Measurements from ENCODE around the gene JKAMP.

The JKAMP gene

DNA sequence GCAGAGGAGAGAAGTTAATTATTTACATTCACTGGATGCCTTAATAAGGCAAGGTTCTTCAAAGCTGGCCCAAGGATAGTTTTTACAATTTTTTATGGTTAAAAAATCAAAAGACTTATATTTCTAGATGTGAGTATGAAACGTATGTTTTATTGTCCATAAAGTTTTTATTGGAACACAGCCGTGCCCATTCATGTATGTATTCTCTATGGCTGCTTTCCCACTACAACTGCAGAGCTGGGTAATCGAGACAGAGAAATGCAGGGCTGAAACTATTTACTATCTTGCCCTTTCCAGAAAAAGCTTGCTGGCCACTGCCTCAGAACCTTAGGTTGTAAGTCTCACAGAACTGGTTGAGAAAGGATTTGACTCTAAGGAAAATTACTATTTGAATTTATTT is 16.4 kb downstream of the JKAMP start:
- no peak overlapping the region for H3K27ac Mint-ChIP-seq
- peaks cover 18% of the 10 kb centered on the region for H3K4me1 Mint-ChIP-seq (ENCODE audit: low read depth)
- H3K27me3 Mint-ChIP-seq: no peaks in the 10 kb centered on the region
- H3K36me3 Mint-ChIP-seq (ENCODE audit: low read depth): peaks cover 64% of the 10 kb centered on the region
- no peak overlapping the region for H3K4me3 Mint-ChIP-seq
- no peak for DNase-seq
- H3K9me3 Mint-ChIP-seq: no peaks in the 10 kb centered on the region

- Mint-ChIP-seq H3K9me3 (no peaks in the 10 kb centered on the region), H3K27me3 (no peaks in the 10 kb centered on the region), H3K4me1 (ENCODE audit: low read depth) (peaks cover 15% of the 10 kb centered on the region), H3K36me3 (ENCODE audit: low read depth) (peaks cover 46% of the 10 kb centered on the region), H3K4me3 (no peak overlapping the region), H3K27ac (no peak overlapping the region)
- DNase-seq: no peak
Measured at GRCh38 chr14:59503256-59503655, 18.9 kb downstream of the JKAMP start.

DNA sequence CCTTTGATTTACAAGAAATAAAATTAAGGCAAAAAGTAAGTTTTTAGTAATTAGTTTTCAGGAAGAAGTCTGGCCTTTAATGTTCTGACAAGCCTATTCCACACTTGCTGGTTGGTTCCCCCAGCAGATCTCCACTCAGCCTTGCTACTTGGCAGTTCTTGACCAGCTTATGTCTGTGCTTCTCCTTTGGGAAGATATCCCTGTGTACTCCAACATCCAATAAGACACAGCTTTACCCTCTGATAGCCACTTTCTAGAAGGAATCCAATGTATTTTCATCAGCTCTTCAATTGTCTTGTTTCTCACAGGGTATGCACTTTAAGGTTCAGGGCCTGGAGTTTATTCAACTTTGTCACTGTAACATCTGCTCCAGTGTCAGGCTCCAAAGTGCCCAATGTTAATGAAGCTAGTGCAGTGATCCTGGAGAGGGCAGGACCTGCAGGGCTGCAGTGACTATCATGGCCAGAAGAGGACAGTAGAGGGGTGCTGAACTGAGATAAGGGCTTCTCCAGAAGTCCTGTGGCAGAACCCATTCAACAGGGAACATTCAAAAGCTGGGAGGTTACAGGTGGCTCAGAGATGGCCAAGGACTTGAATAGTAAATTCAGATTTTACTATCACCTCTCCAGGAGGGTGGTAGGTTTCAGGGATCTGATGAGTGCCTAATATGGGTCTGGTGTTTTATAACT is 22.9 kb downstream of the JKAMP start:
- peak; percentile 47 for DNase-seq
- Mint-ChIP-seq H3K27ac (no peak overlapping the region), H3K27me3 (peaks cover 6% of the 10 kb centered on the region)

GRCh38 chr14:59507752-59508103 is 23.4 kb downstream of the JKAMP start:
- H3K4me3 Mint-ChIP-seq: no peak overlapping the region
- no peaks in the 10 kb centered on the region for H3K9me3 Mint-ChIP-seq
- peaks cover 6% of the 10 kb centered on the region for H3K27me3 Mint-ChIP-seq
- no peak overlapping the region for H3K27ac Mint-ChIP-seq
- H3K36me3 Mint-ChIP-seq (ENCODE audit: low read depth): peaks cover 14% of the 10 kb centered on the region
- no peak for DNase-seq
- peaks cover 12% of the 10 kb centered on the region for H3K4me1 Mint-ChIP-seq (ENCODE audit: low read depth)

More for the DNA sequence above, 22.9 kb downstream of the JKAMP start:
- Mint-ChIP-seq H3K9me3 (no peaks in the 10 kb centered on the region), H3K4me1 (ENCODE audit: low read depth) (peaks cover 13% of the 10 kb centered on the region), H3K36me3 (ENCODE audit: low read depth) (peaks cover 17% of the 10 kb centered on the region), H3K4me3 (no peak overlapping the region)

- peaks cover 8% of the 10 kb centered on the region for H3K4me1 Mint-ChIP-seq (ENCODE audit: low read depth)
- H3K36me3 Mint-ChIP-seq (ENCODE audit: low read depth): peaks cover 4% of the 10 kb centered on the region
- no peak for DNase-seq
- H3K4me3 Mint-ChIP-seq: no peak overlapping the region
- no peak overlapping the region for H3K27ac Mint-ChIP-seq
- no peaks in the 10 kb centered on the region for H3K9me3 Mint-ChIP-seq
- peaks cover 6% of the 10 kb centered on the region for H3K27me3 Mint-ChIP-seq
Measured at GRCh38 chr14:59509101-59509500, 24.8 kb downstream of the JKAMP start.

GRCh38 chr14:59510001-59510400 is 25.7 kb downstream of the JKAMP start:
- no peak overlapping the region for H3K27ac Mint-ChIP-seq
- H3K9me3 Mint-ChIP-seq: no peaks in the 10 kb centered on the region
- no peaks in the 10 kb centered on the region for H3K36me3 Mint-ChIP-seq (ENCODE audit: low read depth)
- H3K4me3 Mint-ChIP-seq: no peak overlapping the region
- H3K27me3 Mint-ChIP-seq: peaks cover 9% of the 10 kb centered on the region
- DNase-seq: no peak
- peaks cover under 1% of the 10 kb centered on the region for H3K4me1 Mint-ChIP-seq (ENCODE audit: low read depth)

DNA sequence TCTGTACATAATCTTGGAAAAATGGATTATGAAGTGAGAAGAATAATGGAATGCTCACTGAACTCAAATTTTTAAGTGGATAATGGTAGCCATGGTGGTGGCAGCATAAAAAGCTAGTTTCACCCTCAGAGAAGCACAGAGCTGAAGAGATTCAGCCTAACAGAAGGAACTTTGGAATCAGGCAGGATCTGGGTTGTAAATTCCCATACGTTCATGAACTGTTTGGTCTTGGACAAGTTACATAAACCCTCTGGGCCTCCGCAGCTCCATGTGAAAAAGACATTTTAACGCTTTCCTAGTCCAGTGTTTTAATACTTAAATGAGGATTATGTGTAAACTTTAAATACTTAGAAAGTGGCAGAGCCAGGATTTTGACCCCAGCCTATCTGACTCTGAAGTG is 26.6 kb downstream of the JKAMP start:
- peaks cover 13% of the 10 kb centered on the region for H3K27me3 Mint-ChIP-seq
- no peak overlapping the region for H3K27ac Mint-ChIP-seq
- H3K9me3 Mint-ChIP-seq: no peaks in the 10 kb centered on the region
- no peak overlapping the region for H3K4me3 Mint-ChIP-seq
- no peaks in the 10 kb centered on the region for H3K4me1 Mint-ChIP-seq (ENCODE audit: low read depth)
- H3K36me3 Mint-ChIP-seq (ENCODE audit: low read depth): no peaks in the 10 kb centered on the region
- DNase-seq: no peak

GRCh38 chr14:59511916-59512575 is 27.7 kb downstream of the JKAMP start:
- no peak overlapping the region for H3K4me3 Mint-ChIP-seq
- no peak overlapping the region for H3K27ac Mint-ChIP-seq
- H3K36me3 Mint-ChIP-seq (ENCODE audit: low read depth): no peaks in the 10 kb centered on the region
- peaks cover 15% of the 10 kb centered on the region for H3K27me3 Mint-ChIP-seq
- H3K4me1 Mint-ChIP-seq (ENCODE audit: low read depth): no peaks in the 10 kb centered on the region
- DNase-seq: no peak
- no peaks in the 10 kb centered on the region for H3K9me3 Mint-ChIP-seq

DNA sequence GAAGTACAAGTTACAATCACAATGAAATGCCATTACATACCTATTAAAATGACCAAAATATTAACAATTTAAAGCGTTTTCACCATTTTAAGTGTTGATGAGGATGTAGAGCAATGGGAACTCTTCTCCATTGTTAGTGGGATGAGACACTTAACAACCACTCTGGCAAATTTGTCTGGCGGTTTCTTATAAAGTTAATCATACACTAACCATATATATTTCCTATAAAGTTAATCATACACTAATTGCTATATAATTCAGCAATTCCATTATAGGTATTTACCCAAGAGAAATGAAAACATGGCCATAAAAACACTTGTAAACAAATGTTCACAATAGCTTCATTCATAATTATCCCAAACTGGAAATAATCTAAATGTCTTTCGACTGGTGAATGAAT is 35.9 kb downstream of the JKAMP start:
- no peak for DNase-seq
- Mint-ChIP-seq H3K36me3 (ENCODE audit: low read depth) (no peaks in the 10 kb centered on the region), H3K9me3 (no peaks in the 10 kb centered on the region), H3K27me3 (peaks cover 20% of the 10 kb centered on the region), H3K27ac (no peak overlapping the region), H3K4me3 (no peak overlapping the region), H3K4me1 (ENCODE audit: low read depth) (no peaks in the 10 kb centered on the region)

- H3K4me1 Mint-ChIP-seq (ENCODE audit: low read depth): no peaks in the 10 kb centered on the region
- H3K36me3 Mint-ChIP-seq (ENCODE audit: low read depth): no peaks in the 10 kb centered on the region
- H3K27me3 Mint-ChIP-seq: peaks cover 14% of the 10 kb centered on the region
- H3K27ac Mint-ChIP-seq: no peak overlapping the region
- no peak for DNase-seq
- H3K4me3 Mint-ChIP-seq: no peak overlapping the region
- peaks cover 5% of the 10 kb centered on the region for H3K9me3 Mint-ChIP-seq
Measured at GRCh38 chr14:59529189-59529588, 44.9 kb downstream of the JKAMP start.

DNA sequence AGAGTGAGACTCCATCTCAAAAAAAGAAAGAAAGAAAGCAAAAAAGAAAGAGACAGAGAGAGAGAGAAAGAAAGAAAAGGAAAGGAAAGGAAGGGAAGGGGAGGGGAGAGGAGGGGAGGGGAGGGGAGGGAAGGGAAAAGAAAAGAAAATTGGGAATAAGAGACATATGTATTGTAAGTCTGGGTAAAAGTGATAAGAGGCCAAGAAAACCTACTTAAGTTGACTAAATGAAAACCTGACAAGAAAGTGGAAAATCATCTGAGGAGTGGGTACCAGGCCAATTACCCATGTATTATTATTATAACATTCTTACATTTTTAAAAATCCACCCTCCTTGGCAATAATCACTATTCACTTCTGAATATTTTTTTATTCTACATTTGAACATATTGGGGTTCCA is 46.0 kb downstream of the JKAMP start:
- Mint-ChIP-seq H3K4me1 (ENCODE audit: low read depth) (no peaks in the 10 kb centered on the region), H3K4me3 (no peak overlapping the region), H3K9me3 (peaks cover 5% of the 10 kb centered on the region)

GRCh38 chr14:59532419-59532818 is 48.1 kb downstream of the JKAMP start:
- no peaks in the 10 kb centered on the region for H3K36me3 Mint-ChIP-seq (ENCODE audit: low read depth)
- H3K4me1 Mint-ChIP-seq (ENCODE audit: low read depth): no peaks in the 10 kb centered on the region
- DNase-seq: no peak
- H3K4me3 Mint-ChIP-seq: no peak overlapping the region
- H3K9me3 Mint-ChIP-seq: peaks cover 5% of the 10 kb centered on the region
- H3K27ac Mint-ChIP-seq: no peak overlapping the region
- peaks cover 20% of the 10 kb centered on the region for H3K27me3 Mint-ChIP-seq

More for the DNA sequence above, 46.0 kb downstream of the JKAMP start:
- no peak overlapping the region for H3K27ac Mint-ChIP-seq
- no peak for DNase-seq
- peaks cover 16% of the 10 kb centered on the region for H3K27me3 Mint-ChIP-seq
- H3K36me3 Mint-ChIP-seq (ENCODE audit: low read depth): no peaks in the 10 kb centered on the region

DNA sequence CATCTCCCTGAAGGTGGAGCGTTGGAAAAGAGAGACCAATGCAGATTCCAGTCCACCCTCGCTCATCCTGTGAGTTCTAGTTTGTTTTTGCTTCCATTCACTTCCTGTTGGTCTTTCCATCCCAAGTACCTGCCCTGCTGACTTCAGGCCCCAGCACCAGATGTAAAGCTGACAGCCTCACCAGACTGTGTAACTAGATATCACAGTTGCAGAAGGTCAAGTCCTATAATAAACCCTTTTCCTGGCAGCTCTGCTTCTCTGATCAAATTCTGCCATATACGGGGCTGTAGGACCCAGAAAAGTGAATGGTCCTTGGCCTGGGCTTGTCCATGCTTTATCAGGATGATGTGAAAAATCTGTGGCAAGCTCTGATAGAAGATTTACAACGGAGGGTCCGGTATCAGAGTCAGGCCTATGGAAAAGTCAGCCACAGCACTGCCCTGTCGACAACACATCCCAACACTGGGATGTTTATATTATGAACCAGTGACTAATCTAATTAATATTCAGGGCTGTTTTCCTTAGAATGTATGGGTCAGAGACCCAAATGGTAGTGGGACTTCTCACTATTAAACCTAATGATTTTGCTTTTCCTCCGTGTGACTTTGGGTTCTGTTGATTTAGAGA is 50.2 kb downstream of the JKAMP start:
- H3K27me3 Mint-ChIP-seq: peaks cover 14% of the 10 kb centered on the region
- no peak overlapping the region for H3K27ac Mint-ChIP-seq
- no peaks in the 10 kb centered on the region for H3K36me3 Mint-ChIP-seq (ENCODE audit: low read depth)
- H3K4me1 Mint-ChIP-seq (ENCODE audit: low read depth): no peaks in the 10 kb centered on the region
- H3K9me3 Mint-ChIP-seq: no peaks in the 10 kb centered on the region
- H3K4me3 Mint-ChIP-seq: no peak overlapping the region
- DNase-seq: no peak

GRCh38 chr14:59537476-59537875 is 53.2 kb downstream of the JKAMP start:
- DNase-seq: no peak
- Mint-ChIP-seq H3K27me3 (peaks cover 9% of the 10 kb centered on the region), H3K4me1 (ENCODE audit: low read depth) (no peaks in the 10 kb centered on the region)

DNA sequence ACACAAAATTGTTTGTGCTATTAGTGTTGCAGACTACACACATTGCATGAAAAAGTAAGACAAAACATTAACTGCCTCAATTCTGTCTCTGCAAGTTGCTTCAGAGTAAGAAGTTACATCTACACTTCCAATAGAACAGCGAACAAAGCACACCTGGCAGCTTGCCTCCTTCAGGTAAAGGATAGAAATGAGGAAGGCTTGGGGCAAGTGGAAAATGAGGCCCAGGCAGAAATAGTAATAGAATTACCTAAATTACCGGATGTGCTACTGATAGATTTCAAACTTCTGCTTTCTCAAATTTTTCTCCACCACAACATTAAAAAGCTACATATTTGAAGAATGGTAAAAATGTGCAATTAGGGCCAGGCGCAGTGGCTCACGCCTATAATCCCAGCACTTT is 54.6 kb downstream of the JKAMP start:
- no peak for DNase-seq
- H3K36me3 Mint-ChIP-seq (ENCODE audit: low read depth): no peaks in the 10 kb centered on the region
- no peak overlapping the region for H3K4me3 Mint-ChIP-seq
- H3K4me1 Mint-ChIP-seq (ENCODE audit: low read depth): no peaks in the 10 kb centered on the region
- peaks cover 12% of the 10 kb centered on the region for H3K27me3 Mint-ChIP-seq
- no peaks in the 10 kb centered on the region for H3K9me3 Mint-ChIP-seq
- H3K27ac Mint-ChIP-seq: no peak overlapping the region

More at GRCh38 chr14:59537476-59537875, 53.2 kb downstream of the JKAMP start:
- no peaks in the 10 kb centered on the region for H3K36me3 Mint-ChIP-seq (ENCODE audit: low read depth)
- no peak overlapping the region for H3K4me3 Mint-ChIP-seq
- H3K27ac Mint-ChIP-seq: no peak overlapping the region
- H3K9me3 Mint-ChIP-seq: no peaks in the 10 kb centered on the region

Data from activated T-cell treated with anti-CD3 and anti-CD28 coated beads, Interleukin-2, amount 50 U/mL, for 24 hours (primary cell).